Mammary epithelial cell (primary cell): ENCODE results near the gene ZNF543.

Source experiments
- CTCF ChIP-seq, 2 donors: IDR thresholded peaks in 1 of 2; conservative IDR thresholded peaks in 1 of 2; 2 replicates each; pipeline ENCODE4 v1.5.1; 2011 to 2012; ENCODE audit warnings: inconsistent platforms in 2 of 2, low read length in 2 of 2, mild to moderate bottlenecking in 2 of 2, control low read depth in 1 of 2, low read depth in 1 of 2; ENCODE audit not compliant: insufficient read depth in 1 of 2; ENCODE audit errors: extremely low read depth in 1 of 2
- EZH2 ChIP-seq: IDR thresholded peaks from 2 replicates; pipeline ENCODE4 v1.6.1; 2012; ENCODE audit warnings: low read length, inconsistent platforms, borderline replicate concordance

GRCh38 chr19:57320180-57321084 is at the start of gene ZNF543:
- peak in 1 of 2 donors; percentile 4 for TF ChIP-seq CTCF (conservative IDR thresholded peaks at IDR 0.05 in 1 of 2, IDR thresholded peaks at IDR 0.05 in 1 of 2; ENCODE audit: extremely low read depth in 1 of 2, insufficient read depth in 1 of 2, low read depth in 1 of 2, low read length in 2 of 2)
- TF ChIP-seq EZH2 = no peak
